Bronchus fibroblast of lung (primary cell): Measurements from ENCODE around the gene SLFN11. TPM values are rescaled to one million over a fixed set of nuclear protein-coding genes. Genes with fewer than 3 reads are reported as not detected.

Experiments used
- total RNA-seq: library from RNA; depleted of rRNA; stranded (reverse); fragments of >200 nt; gene quantifications from 2 replicates; pipeline ENCODE4 v1.2.3, GENCODE V29; 2015

SLFN11 gene
- total RNA-seq, result 52.5 and 57.3 TPM in 2 replicates

GRCh38 chr17:35373534-35373983 is at the start of gene SLFN11:
SLFN11 (minus strand) TSS chr17:35373621; CDS start chr17:35363807, 9,814 bp downstream.

Other genes starting within 250 kb of the SLFN11 start
- 22.7 and 23.2 TPM in 2 replicates for gene NLE1, start 231.3 kb downstream of the SLFN11 start, total RNA-seq
- gene UNC45B, start 225.8 kb downstream of the SLFN11 start, total RNA-seq, result not detected in 2 replicates
- gene SLC35G3, start 179.2 kb downstream of the SLFN11 start, total RNA-seq, result not detected in 2 replicates
- 27.4 and 30.9 TPM in 2 replicates for gene SLFN5, start 130.5 kb downstream of the SLFN11 start, total RNA-seq
- gene SLFN12, start 58.9 kb upstream of the SLFN11 start, total RNA-seq, result 9.4 and 11.6 TPM in 2 replicates
- gene SLFN13, start 75.1 kb upstream of the SLFN11 start, total RNA-seq, result 3.9 and 4.2 TPM in 2 replicates
- under 0.01 and 0.15 TPM in 2 replicates for gene SLFN12L, start 164.1 kb upstream of the SLFN11 start, total RNA-seq
- not detected in 2 replicates for gene SLFN14, start 187.2 kb upstream of the SLFN11 start, total RNA-seq
- gene PEX12, start 204.9 kb upstream of the SLFN11 start, total RNA-seq, result 5.4 and 5.5 TPM in 2 replicates
- 58.3 and 60.2 TPM in 2 replicates for gene AP2B1, start 213.7 kb upstream of the SLFN11 start, total RNA-seq